NCI-H2227 treated with DMSO at 0.1 percent for 48 hours (cell line): Measurements from ENCODE around the gene MFSD11.
"Not testable (repeated sequence)": the region's sequence is repeated elsewhere in the genome, so short reads cannot be mapped to it uniquely, and the experiment has no call there.

ENCODE experiments used
- DNase-seq: peaks from one replicate; lab custom pipeline; 2025; lab: John Stamatoyannopoulos, UW

The MFSD11 gene

GRCh38 chr17:76748657-76749056, 10.7 kb downstream of the MFSD11 start:
- no peak for DNase-seq

- DNase-seq = no peak
Measured at GRCh38 chr17:76751416-76751993, 13.6 kb downstream of the MFSD11 start.

DNA sequence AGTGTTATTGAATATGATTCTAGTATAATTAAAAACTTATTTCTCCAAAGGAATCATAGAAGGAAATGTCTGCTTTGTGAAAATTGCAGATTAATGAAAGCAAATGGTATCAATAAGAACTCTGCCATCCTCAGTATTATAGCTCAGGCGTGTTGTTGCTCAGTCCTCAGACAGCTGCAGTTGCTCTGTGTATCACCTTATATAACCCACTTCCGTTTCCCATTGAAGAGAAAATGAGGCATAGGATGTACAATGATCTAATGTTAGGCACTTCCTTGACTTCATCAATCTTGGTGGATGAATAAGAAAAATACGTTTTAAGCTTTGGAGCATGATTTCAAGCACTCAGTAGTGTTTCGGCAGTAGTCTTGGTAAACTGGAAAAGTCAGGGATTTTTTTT, 14.1 kb downstream of the MFSD11 start:
- DNase-seq = no peak

- no peak for DNase-seq
Measured at GRCh38 chr17:76753061-76753961, 15.4 kb downstream of the MFSD11 start.

DNA sequence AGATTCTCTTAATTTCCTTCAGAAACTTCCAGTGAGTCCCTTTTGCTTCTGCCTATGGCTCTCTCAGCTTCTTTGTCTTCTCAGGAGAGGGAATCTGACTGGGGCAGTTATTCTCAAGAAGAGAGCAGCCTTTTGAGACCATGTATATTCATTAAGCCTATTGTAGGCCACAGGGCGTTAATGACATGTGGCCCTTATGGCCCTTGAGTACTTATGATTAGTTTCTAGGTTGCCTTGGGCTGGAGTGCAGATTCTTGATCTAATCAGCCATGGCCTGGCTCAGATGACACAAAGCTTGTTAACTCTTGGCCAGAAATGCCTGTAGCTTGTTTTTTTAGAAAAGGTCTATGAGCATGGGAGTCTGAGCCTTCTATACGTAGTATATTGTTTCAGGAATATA, 17.4 kb downstream of the MFSD11 start:
- DNase-seq = no peak

DNA sequence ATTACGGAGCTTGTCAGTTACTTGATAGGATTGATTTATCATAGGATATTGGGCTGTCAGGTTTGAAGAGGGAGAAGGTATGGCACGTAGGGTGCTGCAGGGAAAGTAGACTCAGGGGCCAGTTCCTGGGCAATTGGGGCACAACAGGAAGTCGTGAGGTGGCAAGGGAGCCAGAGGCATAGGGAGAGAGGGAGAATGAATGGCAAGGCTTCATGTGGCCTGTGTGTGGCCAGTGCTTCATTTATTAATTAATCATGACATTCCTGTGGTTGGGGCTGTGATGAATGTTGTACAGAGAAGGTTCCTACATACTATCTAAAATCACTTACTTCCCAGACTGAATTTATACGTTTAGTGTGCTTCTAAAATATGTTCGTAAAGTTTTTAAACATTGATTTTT, 19.3 kb downstream of the MFSD11 start:
- no peak for DNase-seq

- DNase-seq = no peak
Measured at GRCh38 chr17:76758570-76758969, 20.7 kb downstream of the MFSD11 start.

DNA sequence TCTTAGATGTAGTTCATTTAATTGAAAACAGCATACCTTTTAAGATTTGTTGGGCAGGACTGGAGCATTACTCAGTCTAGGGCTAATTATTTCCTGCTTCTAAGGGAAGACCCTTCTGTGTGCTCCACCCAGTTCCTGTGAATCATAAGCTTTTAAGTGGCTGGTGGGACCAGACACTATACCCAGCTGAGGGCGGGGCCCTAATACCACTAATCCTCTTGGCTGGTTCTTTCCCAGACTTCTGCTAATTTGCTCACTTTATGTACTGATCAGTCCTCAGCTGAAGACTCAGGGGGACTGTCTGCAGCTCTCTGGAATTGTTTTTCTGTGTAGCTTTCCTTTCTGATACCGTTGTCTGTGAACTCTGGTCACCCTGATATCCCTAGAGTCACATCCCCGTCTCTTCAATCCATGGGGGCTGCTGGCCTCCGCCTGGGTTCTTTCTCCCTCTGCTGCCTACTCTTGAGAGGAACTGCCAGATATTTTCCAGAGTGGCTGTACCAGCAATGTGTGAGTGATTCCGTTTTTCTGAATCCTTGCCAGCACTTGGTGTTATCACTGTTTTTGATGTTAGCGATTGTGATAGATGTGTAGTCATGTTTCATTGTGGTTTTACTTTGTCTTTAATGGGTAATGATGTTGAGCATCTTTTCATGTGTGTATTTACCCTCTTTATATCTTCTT, 35.1 kb downstream of the MFSD11 start:
- DNase-seq = peak; percentile 19

- DNase-seq = peak; percentile 69
Measured at GRCh38 chr17:76775021-76775600, 37.2 kb downstream of the MFSD11 start.

DNA sequence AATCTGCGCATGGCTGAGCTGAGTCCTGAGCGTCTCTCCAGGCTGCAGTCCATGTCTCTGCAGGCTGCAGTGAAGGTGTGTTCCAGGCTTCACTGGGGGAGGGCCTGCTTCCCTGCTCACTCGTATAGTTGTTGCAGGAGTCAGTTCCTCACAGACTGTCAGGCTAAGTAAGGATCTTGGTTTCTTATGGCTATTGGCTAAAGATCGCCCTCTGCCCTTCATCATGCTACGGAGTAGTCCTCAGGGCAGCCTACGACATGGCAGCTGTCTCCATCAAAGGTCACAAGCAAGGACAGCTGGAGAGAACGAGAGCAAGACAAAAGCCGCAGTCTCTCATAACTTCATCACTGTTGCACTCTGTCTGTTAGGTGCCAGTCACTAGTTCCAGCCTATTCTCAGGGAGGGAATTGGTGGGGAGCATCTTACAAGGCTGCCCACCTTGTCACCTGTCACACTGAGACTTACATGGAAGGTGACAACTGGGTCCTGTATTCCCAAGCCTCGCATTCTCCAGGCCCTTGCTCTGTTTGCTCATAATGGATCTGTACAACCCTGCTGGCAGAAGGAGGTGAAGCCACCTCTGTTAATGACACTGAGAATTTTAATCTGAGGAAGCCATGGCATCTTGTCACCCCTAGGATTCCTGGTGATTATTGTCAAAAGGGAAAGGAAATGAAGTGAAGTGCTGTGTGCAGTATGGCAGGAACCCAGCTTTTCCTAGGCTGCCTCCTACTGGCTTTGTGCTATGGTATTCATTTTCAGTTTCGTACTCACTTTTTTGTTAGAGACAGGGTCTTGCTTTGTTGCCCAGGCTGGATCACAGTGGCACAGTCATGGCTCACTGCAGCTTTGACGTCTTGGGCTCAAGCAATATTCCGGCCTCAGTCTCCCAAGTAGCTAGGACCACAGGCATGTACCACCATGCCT, 43.4 kb downstream of the MFSD11 start:
- no peak for DNase-seq

DNA sequence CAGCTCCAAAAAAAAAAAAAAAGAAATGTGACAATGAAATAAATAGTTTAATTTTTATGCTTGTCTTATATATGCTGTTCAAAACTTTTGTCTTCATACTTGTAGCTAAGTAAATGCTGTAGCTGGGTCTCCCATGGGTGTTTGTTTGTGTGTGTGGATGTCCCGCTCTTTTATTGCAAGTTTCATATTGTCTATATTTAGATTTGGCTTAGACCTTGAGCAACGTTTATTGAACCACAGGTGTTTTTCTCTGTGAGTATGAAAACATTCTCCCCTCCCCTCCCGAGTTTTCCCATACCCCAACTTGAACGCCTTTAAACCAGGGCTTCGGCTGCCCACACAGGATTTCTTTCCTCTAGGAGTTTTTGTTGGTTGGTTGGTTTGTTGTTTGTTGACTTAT, 45.2 kb downstream of the MFSD11 start:
- no peak for DNase-seq

DNA sequence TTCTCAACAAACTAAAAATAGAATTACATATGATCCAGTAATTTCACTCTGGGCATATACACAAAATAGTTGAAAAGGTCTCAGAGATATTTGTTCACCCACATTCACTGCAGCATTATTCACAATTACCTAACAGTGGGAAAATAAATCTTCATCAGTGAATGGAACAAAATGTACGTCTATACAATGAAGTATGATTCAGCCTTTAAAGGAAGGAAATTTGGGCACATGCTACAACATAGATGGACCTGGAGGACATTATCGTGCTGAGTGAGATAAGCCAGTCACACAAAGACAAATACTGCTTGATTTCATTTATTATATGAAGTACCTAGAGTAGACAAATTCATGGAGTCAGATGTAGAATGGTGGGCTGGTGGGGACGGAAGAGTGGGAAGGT, 47.0 kb downstream of the MFSD11 start:
- no peak for DNase-seq

- DNase-seq = not testable (repeated sequence)
Measured at GRCh38 chr17:76787866-76788265, 49.9 kb downstream of the MFSD11 start.

GRCh38 chr17:76789235-76789788, 51.4 kb downstream of the MFSD11 start:
- no peak for DNase-seq

GRCh38 chr17:76791053-76791980, 53.4 kb downstream of the MFSD11 start:
- peak; percentile 67 for DNase-seq

DNA sequence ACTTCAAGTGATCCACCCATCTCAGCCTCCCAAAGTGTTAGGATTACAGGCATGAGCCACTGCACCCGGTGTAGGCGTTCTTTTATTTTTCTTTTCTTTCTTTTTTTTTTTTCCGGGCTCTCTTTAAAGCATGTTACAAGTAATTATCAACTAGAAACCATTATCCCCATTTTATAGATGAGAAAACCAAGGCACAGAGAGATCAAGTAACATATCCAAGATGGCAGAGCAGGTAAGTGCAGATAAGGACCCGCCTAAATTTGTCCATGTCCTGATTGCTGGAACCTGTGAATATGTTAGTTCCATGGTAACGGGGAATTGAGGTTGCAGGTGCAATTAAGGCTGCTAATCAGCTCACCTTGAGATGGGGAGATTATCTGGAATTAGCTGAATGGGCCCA, 54.4 kb downstream of the MFSD11 start:
- DNase-seq = no peak

DNA sequence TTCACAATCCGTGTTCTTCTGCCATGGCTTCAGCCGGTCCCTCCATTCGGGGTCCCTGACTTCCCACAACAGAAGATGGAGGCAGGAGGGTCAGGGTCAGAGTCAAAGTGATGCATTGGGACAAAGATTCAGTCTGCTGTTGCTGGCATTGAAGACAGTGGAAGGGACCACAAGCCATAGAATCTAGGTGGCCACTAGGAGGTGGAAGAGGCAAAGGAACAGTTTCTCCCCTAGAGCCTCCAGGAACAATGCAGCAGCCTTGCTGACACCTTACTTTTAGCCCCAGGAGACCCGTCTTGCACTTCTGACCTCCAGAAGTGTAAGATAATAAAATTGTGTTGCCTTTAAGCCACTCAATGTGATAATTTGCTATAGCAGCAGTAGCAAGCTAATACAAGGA, 55.9 kb downstream of the MFSD11 start:
- DNase-seq = peak; percentile 14

DNA sequence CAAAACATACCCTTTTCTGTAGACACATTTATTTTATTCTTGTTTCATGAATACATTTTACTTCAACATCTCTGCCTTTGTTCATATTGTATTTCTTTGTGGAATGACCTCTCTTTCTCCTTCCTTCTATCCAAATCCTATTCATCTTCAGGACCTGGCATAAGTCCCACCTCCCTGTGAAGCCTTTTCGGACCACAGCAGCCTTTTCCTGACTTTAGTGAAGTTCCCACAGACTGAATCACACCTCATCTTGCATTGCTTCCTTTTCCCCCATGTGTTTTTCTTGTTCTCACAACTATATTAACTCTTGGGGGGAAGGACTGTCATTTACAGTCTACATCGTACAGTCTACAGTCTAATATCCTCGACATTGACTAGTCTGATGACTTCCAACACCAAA, 58.2 kb downstream of the MFSD11 start:
- DNase-seq = no peak

- DNase-seq = no peak
Measured at GRCh38 chr17:76797241-76797840, 59.4 kb downstream of the MFSD11 start.

GRCh38 chr17:76801706-76802105, 63.8 kb downstream of the MFSD11 start:
- DNase-seq = no peak
